Nephron progenitor cell (in vitro differentiated cells): ENCODE measurements around the gene TLR4.

Experiments used
- DNase-seq: peaks from one replicate; pipeline ENCODE4 v3.0.0; 2021
- H3K27ac Mint-ChIP-seq: 2 replicates; pipeline ENCODE4 v1.8.0; 2021; ENCODE audit warnings: mild to moderate bottlenecking, moderate library complexity, mixed read lengths
- H3K27me3 Mint-ChIP-seq: 2 replicates; pipeline ENCODE4 v1.8.0; 2021; ENCODE audit warnings: mild to moderate bottlenecking, low read depth, mixed read lengths; ENCODE audit not compliant: poor library complexity
- H3K36me3 Mint-ChIP-seq: 2 replicates; pipeline ENCODE4 v1.8.0; 2021; ENCODE audit warnings: low read depth, mixed read lengths
- H3K4me1 Mint-ChIP-seq: 2 replicates; pipeline ENCODE4 v1.8.0; 2021; ENCODE audit warnings: mixed read lengths
- H3K4me3 Mint-ChIP-seq: 2 replicates; pipeline ENCODE4 v1.8.0; 2021; ENCODE audit warnings: mild to moderate bottlenecking, moderate library complexity, mixed read lengths
- H3K9me3 Mint-ChIP-seq: 2 replicates; pipeline ENCODE4 v1.8.0; 2021; ENCODE audit warnings: mild to moderate bottlenecking, moderate library complexity, mixed read lengths
- TF ChIP-seq, protein P1 (sequence below): fragments of 200-600 bp; sonication (generic); IDR thresholded peaks from 2 replicates; pipeline ENCODE4 v1.5.0; 2021; ENCODE audit warnings: antibody characterized with exemption

The TLR4 gene

DNA sequence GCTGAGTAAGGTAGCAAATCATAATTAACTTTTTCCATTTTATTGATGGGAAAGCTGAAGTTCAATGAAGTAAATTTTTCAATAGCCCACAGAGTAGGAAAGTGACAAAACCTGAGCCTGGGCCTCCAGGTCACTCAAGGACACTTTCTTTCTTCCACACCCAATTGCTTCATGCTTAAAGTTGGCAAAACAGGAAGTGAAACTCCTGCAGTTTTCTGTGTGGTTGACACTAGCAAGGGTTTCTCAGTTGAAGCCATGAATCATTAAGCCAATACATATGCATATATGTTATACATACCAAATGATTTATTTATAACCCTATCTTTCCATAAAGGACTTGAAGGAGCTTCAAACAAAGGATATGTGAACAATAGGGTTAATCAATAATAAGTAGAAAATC lies 13.9 kb downstream of the TLR4 start:
- TF ChIP-seq, protein P1, sequence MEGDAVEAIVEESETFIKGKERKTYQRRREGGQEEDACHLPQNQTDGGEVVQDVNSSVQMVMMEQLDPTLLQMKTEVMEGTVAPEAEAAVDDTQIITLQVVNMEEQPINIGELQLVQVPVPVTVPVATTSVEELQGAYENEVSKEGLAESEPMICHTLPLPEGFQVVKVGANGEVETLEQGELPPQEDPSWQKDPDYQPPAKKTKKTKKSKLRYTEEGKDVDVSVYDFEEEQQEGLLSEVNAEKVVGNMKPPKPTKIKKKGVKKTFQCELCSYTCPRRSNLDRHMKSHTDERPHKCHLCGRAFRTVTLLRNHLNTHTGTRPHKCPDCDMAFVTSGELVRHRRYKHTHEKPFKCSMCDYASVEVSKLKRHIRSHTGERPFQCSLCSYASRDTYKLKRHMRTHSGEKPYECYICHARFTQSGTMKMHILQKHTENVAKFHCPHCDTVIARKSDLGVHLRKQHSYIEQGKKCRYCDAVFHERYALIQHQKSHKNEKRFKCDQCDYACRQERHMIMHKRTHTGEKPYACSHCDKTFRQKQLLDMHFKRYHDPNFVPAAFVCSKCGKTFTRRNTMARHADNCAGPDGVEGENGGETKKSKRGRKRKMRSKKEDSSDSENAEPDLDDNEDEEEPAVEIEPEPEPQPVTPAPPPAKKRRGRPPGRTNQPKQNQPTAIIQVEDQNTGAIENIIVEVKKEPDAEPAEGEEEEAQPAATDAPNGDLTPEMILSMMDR, result no peak
- no peaks in the 10 kb centered on the region for H3K4me1 Mint-ChIP-seq
- no peak for DNase-seq
- no peaks in the 10 kb centered on the region for H3K36me3 Mint-ChIP-seq
- H3K27ac Mint-ChIP-seq, result no peak overlapping the region
- H3K9me3 Mint-ChIP-seq, result no peaks in the 10 kb centered on the region
- H3K27me3 Mint-ChIP-seq, result peaks cover 10% of the 10 kb centered on the region
- no peak overlapping the region for H3K4me3 Mint-ChIP-seq

GRCh38 chr9:117718701-117719100 lies 14.5 kb downstream of the TLR4 start:
- Mint-ChIP-seq H3K27me3 (peaks cover 10% of the 10 kb centered on the region), H3K4me1 (peaks cover 3% of the 10 kb centered on the region), H3K27ac (no peak overlapping the region), H3K36me3 (no peaks in the 10 kb centered on the region), H3K4me3 (no peak overlapping the region), H3K9me3 (no peaks in the 10 kb centered on the region)
- TF ChIP-seq, protein P1, result no peak
- DNase-seq, result no peak

DNA sequence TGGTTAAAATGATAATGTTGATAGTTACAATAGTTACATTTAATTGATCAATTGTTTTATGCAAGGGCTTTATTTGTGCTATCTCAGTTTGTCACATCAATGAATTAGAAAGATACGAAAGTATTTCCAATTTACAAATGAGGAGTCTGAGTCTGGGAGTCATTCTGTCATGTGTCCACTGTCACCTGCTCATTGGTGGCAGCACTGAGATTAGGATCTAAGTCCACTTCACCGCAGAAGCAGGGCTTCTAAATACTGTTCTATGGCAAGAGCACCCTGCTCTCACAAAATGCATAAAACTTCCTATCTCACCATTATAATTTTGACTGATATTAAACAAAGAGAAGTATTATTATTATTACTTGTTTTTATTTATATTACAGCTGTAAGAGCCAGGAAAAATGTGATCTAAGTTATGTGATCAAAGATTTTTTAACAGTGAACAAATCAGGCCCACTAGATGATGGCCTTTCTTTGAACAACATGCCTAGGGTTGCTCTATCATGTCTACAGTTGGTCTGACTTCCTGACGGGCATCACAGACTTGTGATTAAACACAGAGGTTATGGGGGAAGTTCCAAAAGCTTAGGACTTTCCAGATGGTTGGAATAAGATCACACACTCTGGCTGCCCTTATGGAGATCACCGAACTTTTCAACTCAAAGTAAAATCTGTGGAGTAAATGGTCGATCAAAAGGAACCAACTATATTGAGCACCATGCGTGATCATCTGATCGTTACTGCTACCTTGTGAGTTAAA lies 15.1 kb downstream of the TLR4 start:
- Mint-ChIP-seq H3K27me3 (peaks cover 8% of the 10 kb centered on the region), H3K4me3 (no peak overlapping the region), H3K27ac (no peak overlapping the region), H3K36me3 (no peaks in the 10 kb centered on the region), H3K9me3 (no peaks in the 10 kb centered on the region), H3K4me1 (peaks cover 9% of the 10 kb centered on the region)
- TF ChIP-seq, protein P1, result no peak
- DNase-seq, result no peak

- Mint-ChIP-seq H3K4me1 (peaks cover 16% of the 10 kb centered on the region), H3K4me3 (no peak overlapping the region), H3K27ac (no peak overlapping the region), H3K27me3 (peaks cover 6% of the 10 kb centered on the region), H3K9me3 (no peaks in the 10 kb centered on the region), H3K36me3 (no peaks in the 10 kb centered on the region)
- no peak for DNase-seq
- TF ChIP-seq, protein P1, result no peak
Measured at GRCh38 chr9:117720066-117720465, 15.9 kb downstream of the TLR4 start.

- Mint-ChIP-seq H3K27ac (no peak overlapping the region), H3K4me1 (peaks cover 17% of the 10 kb centered on the region), H3K9me3 (no peaks in the 10 kb centered on the region), H3K4me3 (no peak overlapping the region), H3K27me3 (peaks cover 3% of the 10 kb centered on the region), H3K36me3 (no peaks in the 10 kb centered on the region)
- TF ChIP-seq, protein P1, result no peak
- DNase-seq, result no peak
Measured at GRCh38 chr9:117720555-117720954, 16.4 kb downstream of the TLR4 start.

GRCh38 chr9:117720987-117721386 lies 16.8 kb downstream of the TLR4 start:
- Mint-ChIP-seq H3K4me3 (no peak overlapping the region), H3K27me3 (peaks cover 3% of the 10 kb centered on the region), H3K36me3 (no peaks in the 10 kb centered on the region), H3K4me1 (peaks cover 22% of the 10 kb centered on the region), H3K27ac (no peak overlapping the region), H3K9me3 (no peaks in the 10 kb centered on the region)
- TF ChIP-seq, protein P1, result no peak
- no peak for DNase-seq
